HepG2 (cell line): Measurements from ENCODE around the gene ERMARD. TPM values are rescaled to one million over a fixed set of nuclear protein-coding genes. Genes with fewer than 3 reads are reported as not detected.

Experiments
- CEBPG ChIP-seq: IDR thresholded peaks from 2 replicates; pipeline ENCODE4 v1.6.1; 2016
- CERS6 ChIP-seq: sonication (generic); formaldehyde crosslinking; IDR thresholded peaks from 2 replicates; pipeline ENCODE4 v1.5.0; 2020; ENCODE audit warnings: missing genetic modification reagents
- HDAC2 ChIP-seq: sonication (generic); formaldehyde crosslinking; IDR thresholded peaks from 2 replicates; pipeline ENCODE4 v1.4.0; 2020; ENCODE audit warnings: missing genetic modification reagents
- HES4 ChIP-seq: sonication (generic); formaldehyde crosslinking; IDR thresholded peaks from 2 replicates; pipeline ENCODE4 v1.9.0; 2021; ENCODE audit warnings: mild to moderate bottlenecking, missing genetic modification reagents, borderline replicate concordance
- KDM1A ChIP-seq: IDR thresholded peaks from 2 replicates; pipeline ENCODE4 v1.6.1; 2016; ENCODE audit warnings: missing compliant biosample characterization
- KLF9 ChIP-seq: IDR thresholded peaks from 2 replicates; pipeline ENCODE4 v1.6.1; 2016; ENCODE audit warnings: low read depth
- MYNN ChIP-seq: sonication (generic); formaldehyde crosslinking; IDR thresholded peaks from 2 replicates; pipeline ENCODE4 v1.4.0; 2020; ENCODE audit warnings: mild to moderate bottlenecking, low read depth, missing genetic modification reagents
- NBN ChIP-seq: fragments of 450-650 bp; conservative IDR thresholded peaks from 2 replicates; pipeline ENCODE4 v1.6.1; 2017
- NFATC3 ChIP-seq: sonication (generic); formaldehyde crosslinking; IDR thresholded peaks from 2 replicates; pipeline ENCODE4 v1.5.1; 2020; ENCODE audit warnings: mild to moderate bottlenecking, missing genetic modification reagents
- NFE2 ChIP-seq: sonication (generic); formaldehyde crosslinking; IDR thresholded peaks from 2 replicates; pipeline ENCODE4 v1.4.0; 2020; ENCODE audit warnings: missing genetic modification reagents
- NFKBIZ ChIP-seq: IDR thresholded peaks from 2 replicates; pipeline ENCODE4 v1.6.1; 2018; ENCODE audit warnings: missing genetic modification reagents, missing compliant biosample characterization
- PHF20 ChIP-seq: sonication (generic); formaldehyde crosslinking; IDR thresholded peaks from 2 replicates; pipeline ENCODE4 v1.5.0; 2020; ENCODE audit warnings: mild to moderate bottlenecking, missing genetic modification reagents
- SALL1 ChIP-seq: sonication (generic); formaldehyde crosslinking; IDR thresholded peaks from 2 replicates; pipeline ENCODE4 v1.8.0; 2022; ENCODE audit warnings: mild to moderate bottlenecking, missing genetic modification reagents
- SAP130 ChIP-seq: IDR thresholded peaks from 2 replicates; pipeline ENCODE4 v1.6.1; 2016; ENCODE audit warnings: low read depth
- TSC22D2 ChIP-seq: sonication (generic); formaldehyde crosslinking; IDR thresholded peaks from 2 replicates; pipeline ENCODE4 v1.5.1; 2020; ENCODE audit warnings: missing genetic modification reagents, mild to moderate bottlenecking, borderline replicate concordance
- ZFX ChIP-seq: sonication (generic); formaldehyde crosslinking; IDR thresholded peaks from 2 replicates; pipeline ENCODE4 v1.4.0; 2020; ENCODE audit warnings: mild to moderate bottlenecking, low read depth, missing genetic modification reagents, moderate library complexity
- ZNF121 ChIP-seq: sonication (generic); formaldehyde crosslinking; IDR thresholded peaks from 2 replicates; pipeline ENCODE4 v1.5.0; 2020; ENCODE audit warnings: mild to moderate bottlenecking, missing genetic modification reagents
- ZNF143 ChIP-seq: sonication (generic); formaldehyde crosslinking; IDR thresholded peaks from 2 replicates; pipeline ENCODE4 v1.4.0; 2020; ENCODE audit warnings: missing genetic modification reagents
- ZNF292 ChIP-seq: sonication (generic); formaldehyde crosslinking; IDR thresholded peaks from 2 replicates; pipeline ENCODE4 v1.8.1; 2022; ENCODE audit warnings: mild to moderate bottlenecking, low read depth, missing genetic modification reagents, borderline replicate concordance
- ZNF34 ChIP-seq: sonication (generic); formaldehyde crosslinking; IDR thresholded peaks from 2 replicates; pipeline ENCODE4 v1.4.0; 2020; ENCODE audit warnings: mild to moderate bottlenecking, missing genetic modification reagents, borderline replicate concordance
- ZNF557 ChIP-seq: sonication (generic); formaldehyde crosslinking; IDR thresholded peaks from 2 replicates; pipeline ENCODE4 v1.4.0; 2020; ENCODE audit warnings: missing genetic modification reagents
- ZNF558 ChIP-seq: sonication (generic); formaldehyde crosslinking; IDR thresholded peaks from 2 replicates; pipeline ENCODE4 v1.9.0; 2022; ENCODE audit warnings: mild to moderate bottlenecking, missing genetic modification reagents, borderline replicate concordance
- ZNF607 ChIP-seq: sonication (generic); formaldehyde crosslinking; IDR thresholded peaks from 2 replicates; pipeline ENCODE4 v1.5.1; 2020; ENCODE audit warnings: missing genetic modification reagents, mild to moderate bottlenecking, borderline replicate concordance
- ZNF609 ChIP-seq: sonication (generic); formaldehyde crosslinking; IDR thresholded peaks from 2 replicates; pipeline ENCODE4 v1.4.0; 2020; ENCODE audit warnings: mild to moderate bottlenecking, missing genetic modification reagents, borderline replicate concordance
- ZNF616 ChIP-seq: sonication (generic); formaldehyde crosslinking; IDR thresholded peaks from 2 replicates; pipeline ENCODE4 v1.5.0; 2020; ENCODE audit warnings: low read depth, mild to moderate bottlenecking, missing genetic modification reagents
- ZNF660 ChIP-seq: sonication (generic); formaldehyde crosslinking; IDR thresholded peaks from 2 replicates; pipeline ENCODE4 v1.5.1; 2020; ENCODE audit warnings: mild to moderate bottlenecking, low read depth, missing genetic modification reagents, borderline replicate concordance
- ZNF790 ChIP-seq: sonication (generic); formaldehyde crosslinking; IDR thresholded peaks from 2 replicates; pipeline ENCODE4 v1.8.0; 2022; ENCODE audit warnings: missing genetic modification reagents, mild to moderate bottlenecking, borderline replicate concordance
- ZSCAN29 ChIP-seq: sonication (generic); formaldehyde crosslinking; conservative IDR thresholded peaks from 2 replicates; pipeline ENCODE4 v1.4.0; 2020; ENCODE audit warnings: mild to moderate bottlenecking, missing genetic modification reagents
- polyA plus RNA-seq, 8 experiments: library from polyadenylated mRNA; depleted of rRNA in 3 of 8; stranded (reverse) in 7 of 8; unstranded in 1 of 8; fragments of >200 nt; fragmentation: Illumina TruSeq in 4 of 8; extraction: Trizol in 4 of 8; gene quantifications; 2 replicates each; pipeline versions ENCODE4 v1.2.1 to v1.2.3, GENCODE V29; 2011 to 2016; ENCODE audit warnings: low read depth in 4 of 8, missing spikeins in 1 of 8, mixed read lengths in 1 of 8; ENCODE audit not compliant: insufficient read depth in 1 of 8
- total RNA-seq, 5 experiments: library from RNA; depleted of rRNA; stranded (reverse); fragments of >200 nt; fragmentation: Illumina TruSeq; extraction: Trizol; gene quantifications; 2 replicates each; pipeline ENCODE4 v1.2.3, GENCODE V29; 2016; ENCODE audit warnings: low read depth in 1 of 5

Gene ERMARD
- total and polyA plus RNA-seq, 2 of the 13 experiments (the other 11 are each of a cell fraction or from before 2014, with no cell fraction given), result 8.8 to 10.7 TPM

- TF ChIP-seq MYNN (no peak; the same call in 1 of the 2 replicates), SAP130 (no peak), NFATC3 (CRISPR knock-in tag) (peak; percentile 76; the same call in 1 of the 2 replicates), PHF20 (no peak), SALL1 (CRISPR knock-in tag) (peak; percentile 82), HES4 (CRISPR knock-in tag) (peak; percentile 97), KLF9 (CRISPR knock-in tag) (no peak), ZFX (CRISPR knock-in tag) (peak; percentile 80), TSC22D2 (CRISPR knock-in tag) (peak; percentile 60), ZNF143 (CRISPR knock-in tag) (peak; percentile 10; the same call in 1 of the 2 replicates), ZNF292 (CRISPR knock-in tag) (no peak; the same call in 1 of the 2 replicates), ZSCAN29 (no peak), KDM1A (no peak), CERS6 (CRISPR knock-in tag) (peak; percentile 23; the same call in 1 of the 2 replicates), ZNF558 (no peak), ZNF609 (CRISPR knock-in tag) (no peak), ZNF660 (CRISPR knock-in tag) (no peak), ZNF616 (peak; percentile 67), CEBPG (CRISPR knock-in tag) (0 out of 2 replicates have a peak, but pooled peaks have one; percentile 3), ZNF790 (CRISPR knock-in tag) (peak; percentile 94; the same call in 1 of the 2 replicates), NFE2 (no peak), ZNF557 (CRISPR knock-in tag) (no peak), NFKBIZ (CRISPR knock-in tag) (peak; percentile 15; the same call in 1 of the 2 replicates), ZNF607 (CRISPR knock-in tag) (peak; percentile 84), ZNF121 (CRISPR knock-in tag) (no peak; the same call in 1 of the 2 replicates), HDAC2 (CRISPR knock-in tag) (0 out of 2 replicates have a peak, but pooled peaks have one; percentile 21), NBN (no peak), ZNF34 (CRISPR knock-in tag) (0 out of 2 replicates have a peak, but pooled peaks have one; percentile 58)
Observed at GRCh38 chr6:169724494-169725124, 26.8 kb upstream of the ERMARD start, which contains the start of gene PHF10 (continued).
